Measurements from ENCODE around the gene AKAP3. TPM values are rescaled to one million over a fixed set of nuclear protein-coding genes. Genes with fewer than 3 reads are reported as not detected.

Gene AKAP3
- total and polyA plus RNA-seq, 10 of the 15 experiments (the other 5 are each of a cell fraction or from before 2014, with no cell fraction given) = 0.40 to 2.4 (median 1.3) TPM

GRCh38 chr12:4648501-4649357, at the start of gene AKAP3, which contains the start of gene NDUFA9 (continued):
- no peak for TF ChIP-seq FOXM1 (IDR thresholded peaks at IDR 0.05; ENCODE audit: low read depth, low read length)
- peak; percentile 49; the same call in 1 of the 2 replicates for TF ChIP-seq EED (IDR thresholded peaks at IDR 0.05; ENCODE audit: low read depth)
- TF ChIP-seq WRNIP1 (IDR thresholded peaks at IDR 0.05; ENCODE audit: borderline replicate concordance, low read depth, low read length) = no peak
- no peak; the same call in 1 of the 2 replicates for TF ChIP-seq USF2 (IDR thresholded peaks at IDR 0.05; ENCODE audit: borderline replicate concordance, low read depth, low read length)
- TF ChIP-seq CHD2 (IDR thresholded peaks at IDR 0.05; ENCODE audit: borderline replicate concordance, low read depth, low read length) = peak; percentile 46; the same call in 1 of the 2 replicates
- no peak for TF ChIP-seq GABPA (IDR thresholded peaks at IDR 0.05; ENCODE audit: low read depth)
- no peak for TF ChIP-seq BCL3 (IDR thresholded peaks at IDR 0.05; ENCODE audit: borderline replicate concordance, insufficient read depth, low read depth, low read length, poor library complexity, severe bottlenecking)
- TF ChIP-seq NR2C1 (IDR thresholded peaks at IDR 0.05) = 0 out of 2 replicates have a peak, but pooled peaks have one; percentile 25
- peak; percentile 99 for TF ChIP-seq YY1 (IDR thresholded peaks at IDR 0.05; ENCODE audit: low read depth, low read length)
- TF ChIP-seq CEBPZ (IDR thresholded peaks at IDR 0.05; ENCODE audit: low read depth, low read length) = no peak
- TF ChIP-seq SUZ12 (IDR thresholded peaks at IDR 0.05; ENCODE audit: unreplicated experiment) = no peak
- no peak for TF ChIP-seq ELK1 (IDR thresholded peaks at IDR 0.05; ENCODE audit: low read depth, low read length)
- TF ChIP-seq CHD4 (IDR thresholded peaks at IDR 0.05) = no peak
- TF ChIP-seq SMAD1 (IDR thresholded peaks at IDR 0.05; ENCODE audit: low read depth, partially characterized antibody) = peak; percentile 43
- 0 out of 2 replicates have a peak, but pooled peaks have one; percentile 11 for TF ChIP-seq ATF2 (IDR thresholded peaks at IDR 0.05; ENCODE audit: low read length)
- peak; percentile 71 for TF ChIP-seq CREM (IDR thresholded peaks at IDR 0.05; ENCODE audit: low read depth)
- TF ChIP-seq HCFC1 (IDR thresholded peaks at IDR 0.05; ENCODE audit: low read length) = peak; percentile 75
- TF ChIP-seq CBFB (IDR thresholded peaks at IDR 0.05; ENCODE audit: low read depth) = peak; percentile 90
- TF ChIP-seq TAF1 (IDR thresholded peaks at IDR 0.05; ENCODE audit: borderline replicate concordance, low read depth, low read length) = peak; percentile 94
- TF ChIP-seq EZH2 (IDR thresholded peaks at IDR 0.05; ENCODE audit: borderline replicate concordance, control insufficient read depth, low read depth, low read length) = no peak
